Osteoblast (primary cell): ENCODE data around the gene CSTPP1. TPM values are rescaled to one million over a fixed set of nuclear protein-coding genes. Genes with fewer than 3 reads are reported as not detected.

Experiments used
- DNase-seq: peaks from one replicate; pipeline ENCODE4 v3.0.0; 2011; ENCODE audit warnings: low spot score, mixed read lengths; ENCODE audit not compliant: insufficient read length; ENCODE audit errors: missing footprints
- H2AFZ ChIP-seq: 2 replicates; pipeline ENCODE4 v1.6.0; 2011; ENCODE audit warnings: mild to moderate bottlenecking, low read length
- H3K27ac ChIP-seq: 2 replicates; pipeline ENCODE4 v1.5.1; 2011; ENCODE audit warnings: mild to moderate bottlenecking, low read depth, low read length, moderate library complexity
- H3K27me3 ChIP-seq: 2 replicates; pipeline ENCODE4 v1.6.0; 2012; ENCODE audit warnings: mild to moderate bottlenecking, control low read depth, inconsistent platforms, low read length, moderate library complexity; ENCODE audit not compliant: insufficient read depth
- H3K36me3 ChIP-seq: 2 replicates; pipeline ENCODE4 v1.5.1; 2011; ENCODE audit warnings: mild to moderate bottlenecking, low read length, control low read depth, moderate library complexity; ENCODE audit not compliant: insufficient read depth
- H3K4me1 ChIP-seq: 2 replicates; pipeline ENCODE4 v1.5.1; 2011; ENCODE audit warnings: mild to moderate bottlenecking, low read length, control low read depth, moderate library complexity; ENCODE audit not compliant: insufficient read depth
- H3K4me2 ChIP-seq: 2 replicates; pipeline ENCODE4 v1.6.0; 2011; ENCODE audit warnings: mild to moderate bottlenecking, low read length; ENCODE audit not compliant: insufficient read depth
- H3K4me3 ChIP-seq: fragments of 200-600 bp; sonication (generic); 3 replicates; pipeline ENCODE4 v1.5.1; 2012; ENCODE audit warnings: mild to moderate bottlenecking, low read length, inconsistent platforms; ENCODE audit not compliant: insufficient read depth
- H3K79me2 ChIP-seq: 2 replicates; pipeline ENCODE4 v1.6.0; 2012; ENCODE audit warnings: mild to moderate bottlenecking, low read length, control low read depth, inconsistent platforms; ENCODE audit not compliant: insufficient read depth
- H3K9me3 ChIP-seq: 2 replicates; pipeline ENCODE4 v1.5.1; 2011; ENCODE audit warnings: low read depth, low read length, control low read depth
- H4K20me1 ChIP-seq: 2 replicates; pipeline ENCODE4 v1.6.0; 2012; ENCODE audit warnings: mild to moderate bottlenecking, low read length, control low read depth; ENCODE audit not compliant: insufficient read depth
- CTCF ChIP-seq: IDR thresholded peaks from 2 replicates; pipeline ENCODE4 v1.5.1; 2011; ENCODE audit warnings: mild to moderate bottlenecking, low read depth, low read length, moderate library complexity; ENCODE audit errors: extremely low read depth
- total RNA-seq: library from RNA; depleted of rRNA; stranded (reverse); fragments of >200 nt; gene quantifications from 2 replicates; pipeline ENCODE4 v1.2.3, GENCODE V29; 2012

CSTPP1 gene
- total RNA-seq, 1 donor, result 27.1 TPM

DNA sequence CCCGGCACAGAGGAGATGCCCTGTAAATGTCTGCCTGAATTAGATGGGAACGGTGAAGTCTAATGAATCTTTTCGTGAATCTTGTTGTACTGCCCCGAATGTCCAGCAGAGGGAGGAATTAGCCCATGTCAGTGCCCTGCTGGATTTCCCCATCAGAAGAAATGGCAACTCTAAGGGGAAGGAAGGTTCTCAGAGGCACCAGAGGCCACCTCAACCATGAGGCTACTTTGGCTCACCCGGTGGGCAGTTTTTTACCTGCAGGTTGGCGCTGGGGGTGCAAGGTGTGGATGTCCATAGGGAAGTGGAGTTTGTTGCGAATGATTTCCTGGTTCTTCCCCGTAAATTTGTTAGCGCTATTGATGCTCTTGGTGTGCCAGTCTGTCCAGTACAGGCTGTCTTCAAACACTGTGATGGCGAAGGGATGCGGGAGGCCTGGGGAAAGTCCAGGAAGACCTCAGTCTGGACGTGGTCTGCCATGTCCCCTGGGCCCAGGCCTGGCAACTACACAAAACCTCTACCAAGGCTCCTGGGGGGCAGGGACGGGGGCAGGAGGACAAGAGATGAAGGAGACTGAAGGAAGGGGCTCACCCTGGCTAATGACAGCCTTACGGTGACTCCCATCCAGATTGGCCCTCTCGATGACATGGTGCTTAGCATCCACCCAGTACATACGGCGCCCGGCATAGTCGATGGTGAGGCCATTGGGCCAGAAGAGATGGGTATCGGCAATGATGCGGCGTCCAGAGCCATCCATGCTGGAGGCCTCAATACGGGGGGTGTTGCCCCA, 46.7 kb upstream of the CSTPP1 start:
- H3K4me2 ChIP-seq, result no peak overlapping the region
- H3K27ac ChIP-seq, result no peak overlapping the region
- no peaks in the 10 kb centered on the region for H3K27me3 ChIP-seq
- no peak overlapping the region for H2AFZ ChIP-seq
- H3K36me3 ChIP-seq, result no peaks in the 10 kb centered on the region
- H3K4me1 ChIP-seq, result no peaks in the 10 kb centered on the region
- no peak overlapping the region for H3K4me3 ChIP-seq
- DNase-seq, result peak; percentile 96
- H4K20me1 ChIP-seq, result no peaks in the 10 kb centered on the region
- no peaks in the 10 kb centered on the region for H3K9me3 ChIP-seq
- peak; percentile 94 for TF ChIP-seq CTCF
- H3K79me2 ChIP-seq, result no peaks in the 10 kb centered on the region

DNA sequence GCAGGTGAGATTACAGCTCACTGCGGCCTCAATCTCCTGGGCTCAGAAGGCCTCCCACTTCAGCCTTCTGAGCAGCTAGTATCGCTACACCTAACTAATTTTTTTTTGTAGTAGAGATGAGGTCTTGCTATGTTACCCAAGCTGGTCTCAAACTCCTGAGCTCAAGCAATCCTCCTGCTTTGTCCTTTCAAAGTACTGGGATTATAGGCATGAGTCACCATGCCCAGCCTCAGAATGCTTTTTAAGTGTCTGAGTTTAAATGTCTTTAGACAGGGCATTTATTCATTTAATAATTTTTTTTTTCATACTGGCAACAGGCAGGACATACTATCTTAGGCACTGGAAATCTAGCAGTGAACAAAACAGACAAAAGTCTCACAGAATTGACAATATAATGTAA, 45.9 kb upstream of the CSTPP1 start:
- H3K4me2 ChIP-seq, result no peak overlapping the region
- no peak for DNase-seq
- H3K4me3 ChIP-seq, result no peak overlapping the region
- H3K27ac ChIP-seq, result no peak overlapping the region
- H3K9me3 ChIP-seq, result no peaks in the 10 kb centered on the region
- no peaks in the 10 kb centered on the region for H3K79me2 ChIP-seq
- TF ChIP-seq CTCF, result no peak
- H3K4me1 ChIP-seq, result peaks cover 2% of the 10 kb centered on the region
- H4K20me1 ChIP-seq, result no peaks in the 10 kb centered on the region
- H2AFZ ChIP-seq, result no peak overlapping the region
- H3K36me3 ChIP-seq, result no peaks in the 10 kb centered on the region
- no peaks in the 10 kb centered on the region for H3K27me3 ChIP-seq

- H3K4me2 ChIP-seq, result no peak overlapping the region
- H2AFZ ChIP-seq, result no peak overlapping the region
- H4K20me1 ChIP-seq, result no peaks in the 10 kb centered on the region
- peaks cover 9% of the 10 kb centered on the region for H3K4me1 ChIP-seq
- H3K9me3 ChIP-seq, result no peaks in the 10 kb centered on the region
- H3K36me3 ChIP-seq, result no peaks in the 10 kb centered on the region
- no peak for DNase-seq
- no peak overlapping the region for H3K4me3 ChIP-seq
- no peaks in the 10 kb centered on the region for H3K27me3 ChIP-seq
- no peaks in the 10 kb centered on the region for H3K79me2 ChIP-seq
- no peak for TF ChIP-seq CTCF
- no peak overlapping the region for H3K27ac ChIP-seq
These were observed 44.5 kb upstream of the CSTPP1 start for GRCh38 chr11:46892109-46892508.

GRCh38 chr11:46892838-46893237, 43.7 kb upstream of the CSTPP1 start:
- Histone ChIP-seq H2AFZ (no peak overlapping the region), H3K9me3 (no peaks in the 10 kb centered on the region), H3K36me3 (no peaks in the 10 kb centered on the region), H3K27me3 (no peaks in the 10 kb centered on the region), H3K27ac (no peak overlapping the region), H3K79me2 (no peaks in the 10 kb centered on the region), H4K20me1 (no peaks in the 10 kb centered on the region), H3K4me2 (no peak overlapping the region), H3K4me1 (peaks cover 9% of the 10 kb centered on the region), H3K4me3 (no peak overlapping the region)
- DNase-seq, result no peak
- no peak for TF ChIP-seq CTCF
